ENCODE results near the gene KDM8.

DNA sequence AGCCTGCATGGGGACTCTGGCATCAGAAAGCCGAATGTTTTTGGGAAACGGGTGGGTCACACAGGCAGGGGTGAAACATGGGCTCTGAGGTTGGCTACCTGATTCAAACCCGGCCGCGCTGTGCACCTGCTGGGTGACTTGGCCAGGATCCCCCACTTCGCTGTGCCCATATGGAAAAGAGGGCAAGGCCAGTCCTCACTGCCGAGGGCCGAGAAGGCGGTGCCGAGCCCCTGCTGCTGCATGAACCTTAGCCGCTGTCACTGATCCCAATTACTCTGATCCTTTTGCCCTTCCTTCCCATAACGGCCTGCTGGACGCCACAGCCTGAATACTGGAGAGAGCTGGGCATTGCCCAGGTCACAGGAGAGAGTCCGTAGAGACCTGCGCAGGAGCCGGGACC, 17.7 kb downstream of the KDM8 start:
- TF ChIP-seq, protein P1, sequence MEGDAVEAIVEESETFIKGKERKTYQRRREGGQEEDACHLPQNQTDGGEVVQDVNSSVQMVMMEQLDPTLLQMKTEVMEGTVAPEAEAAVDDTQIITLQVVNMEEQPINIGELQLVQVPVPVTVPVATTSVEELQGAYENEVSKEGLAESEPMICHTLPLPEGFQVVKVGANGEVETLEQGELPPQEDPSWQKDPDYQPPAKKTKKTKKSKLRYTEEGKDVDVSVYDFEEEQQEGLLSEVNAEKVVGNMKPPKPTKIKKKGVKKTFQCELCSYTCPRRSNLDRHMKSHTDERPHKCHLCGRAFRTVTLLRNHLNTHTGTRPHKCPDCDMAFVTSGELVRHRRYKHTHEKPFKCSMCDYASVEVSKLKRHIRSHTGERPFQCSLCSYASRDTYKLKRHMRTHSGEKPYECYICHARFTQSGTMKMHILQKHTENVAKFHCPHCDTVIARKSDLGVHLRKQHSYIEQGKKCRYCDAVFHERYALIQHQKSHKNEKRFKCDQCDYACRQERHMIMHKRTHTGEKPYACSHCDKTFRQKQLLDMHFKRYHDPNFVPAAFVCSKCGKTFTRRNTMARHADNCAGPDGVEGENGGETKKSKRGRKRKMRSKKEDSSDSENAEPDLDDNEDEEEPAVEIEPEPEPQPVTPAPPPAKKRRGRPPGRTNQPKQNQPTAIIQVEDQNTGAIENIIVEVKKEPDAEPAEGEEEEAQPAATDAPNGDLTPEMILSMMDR (IDR thresholded peaks at IDR 0.05): no peak
- no peak for TF ChIP-seq POLR2A (IDR thresholded peaks at IDR 0.05)

Data from adrenal gland (tissue), 5 donors.